IPS DF 19.7 (cell line): Measurements from ENCODE around the gene MAPK14.

Source experiments
- DNase-seq: peaks from one replicate; pipeline ENCODE4 v3.0.0-alpha.2; 2013; ENCODE audit warnings: low read depth, low spot score

Gene MAPK14

GRCh38 chr6:36135053-36135731, 107.6 kb downstream of the MAPK14 start:
- DNase-seq = no peak

- no peak for DNase-seq
Observed at GRCh38 chr6:36136034-36136433, 108.4 kb downstream of the MAPK14 start.

GRCh38 chr6:36136551-36136950, 108.9 kb downstream of the MAPK14 start:
- DNase-seq = no peak

- DNase-seq = no peak
Observed at GRCh38 chr6:36138667-36139066, 111.1 kb downstream of the MAPK14 start.

GRCh38 chr6:36139431-36139830, 111.8 kb downstream of the MAPK14 start:
- DNase-seq = no peak

- DNase-seq = no peak
Observed at GRCh38 chr6:36139991-36140710, 112.5 kb downstream of the MAPK14 start.

- DNase-seq = no peak
Observed at GRCh38 chr6:36141091-36141490, 113.5 kb downstream of the MAPK14 start.

GRCh38 chr6:36141961-36142360, 114.4 kb downstream of the MAPK14 start:
- DNase-seq = no peak

GRCh38 chr6:36142971-36143838, 115.6 kb downstream of the MAPK14 start:
- DNase-seq = no peak

GRCh38 chr6:36145495-36145894, 117.9 kb downstream of the MAPK14 start:
- DNase-seq = no peak

- DNase-seq = no peak
Observed at GRCh38 chr6:36147294-36147693, 119.7 kb downstream of the MAPK14 start.

- no peak for DNase-seq
Observed at GRCh38 chr6:36149476-36149875, 121.9 kb downstream of the MAPK14 start.

- no peak for DNase-seq
Observed at GRCh38 chr6:36150283-36150682, 122.7 kb downstream of the MAPK14 start.

GRCh38 chr6:36154286-36154685, 126.7 kb downstream of the MAPK14 start:
- DNase-seq = no peak

- DNase-seq = no peak
Observed at GRCh38 chr6:36155662-36156061, 128.1 kb downstream of the MAPK14 start.

- no peak for DNase-seq
Observed at GRCh38 chr6:36160147-36160760, 132.6 kb downstream of the MAPK14 start.
